ENCODE results near the gene HBEGF.

Gene HBEGF

DNA sequence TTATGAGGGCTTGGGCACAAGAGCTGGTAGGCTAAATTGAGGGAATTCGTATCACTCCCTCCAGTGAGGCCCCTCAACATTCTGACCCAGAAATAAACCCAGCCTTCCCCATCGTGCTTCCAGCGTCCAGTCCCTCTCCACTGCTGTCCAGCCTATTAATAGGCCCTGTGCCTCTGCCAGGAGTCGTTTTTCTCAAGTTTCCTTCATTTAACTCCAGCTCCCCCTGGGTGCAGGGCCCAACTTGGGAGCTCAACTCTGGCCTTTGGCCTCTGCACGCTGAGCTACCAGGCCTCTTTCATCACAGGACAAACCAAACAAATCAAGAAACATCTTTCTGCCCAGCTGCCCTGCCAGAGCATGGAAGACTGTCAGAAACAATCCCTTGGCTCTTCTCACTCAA is 10.0 kb downstream of the HBEGF start:
- no peak for DNase-seq (ENCODE audit: low read depth in 2 of 2)

DNA sequence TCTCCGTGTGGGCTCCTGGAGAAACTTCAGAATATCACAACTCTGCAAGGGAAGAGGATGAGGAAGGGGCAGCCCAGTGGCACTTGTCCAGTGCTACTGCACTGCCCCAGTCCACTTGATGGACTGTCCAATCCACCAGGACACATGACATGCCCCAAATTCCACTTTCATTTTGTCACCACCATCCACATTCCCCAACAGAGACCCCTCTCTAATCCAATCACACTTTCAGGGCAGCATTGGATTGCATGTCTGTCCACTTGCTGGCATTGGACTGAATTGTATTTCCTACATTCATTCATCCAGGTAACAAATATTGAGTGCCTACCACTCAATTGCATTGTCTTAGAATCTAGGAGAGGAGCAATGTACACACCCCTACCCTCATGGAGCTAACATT is 14.8 kb downstream of the HBEGF start:
- no peak for DNase-seq (ENCODE audit: low read depth in 2 of 2)

DNA sequence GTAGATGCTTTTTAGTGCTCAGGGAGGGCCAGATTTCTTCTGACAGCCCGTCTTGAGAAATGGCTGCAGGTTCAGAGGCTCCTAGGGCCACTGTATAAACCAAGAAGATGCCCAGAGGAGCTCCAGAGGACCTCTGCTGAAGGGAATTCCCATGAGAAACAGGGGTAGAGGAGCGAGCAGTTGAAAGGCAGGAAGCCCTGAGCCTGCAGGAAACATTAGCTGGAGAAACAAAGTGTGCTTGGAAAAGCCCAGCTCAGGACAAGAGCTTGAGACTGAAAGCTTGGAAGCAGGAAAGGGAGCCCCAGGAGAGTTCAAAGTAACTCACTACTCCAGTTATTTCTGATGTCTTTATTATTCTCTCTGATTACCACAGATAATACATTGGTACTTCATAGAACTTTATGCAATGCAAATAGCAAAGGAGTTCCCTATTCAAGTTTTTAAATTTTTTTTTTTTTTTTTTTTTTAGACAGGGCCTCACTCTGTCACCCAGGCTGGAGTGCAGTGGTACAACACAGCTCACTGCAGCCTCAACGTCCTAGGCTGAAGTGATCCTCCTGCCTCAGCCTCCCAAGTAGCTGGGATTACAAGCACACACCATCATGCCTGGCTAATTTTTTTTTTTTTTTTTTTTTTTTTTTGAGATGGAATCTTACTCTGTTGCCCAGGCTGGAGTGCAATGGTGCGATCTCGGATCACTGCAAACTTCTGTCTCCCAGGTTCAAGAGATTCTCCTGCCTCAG is 16.5 kb downstream of the HBEGF start:
- no peak for DNase-seq (ENCODE audit: low read depth in 2 of 2)

DNA sequence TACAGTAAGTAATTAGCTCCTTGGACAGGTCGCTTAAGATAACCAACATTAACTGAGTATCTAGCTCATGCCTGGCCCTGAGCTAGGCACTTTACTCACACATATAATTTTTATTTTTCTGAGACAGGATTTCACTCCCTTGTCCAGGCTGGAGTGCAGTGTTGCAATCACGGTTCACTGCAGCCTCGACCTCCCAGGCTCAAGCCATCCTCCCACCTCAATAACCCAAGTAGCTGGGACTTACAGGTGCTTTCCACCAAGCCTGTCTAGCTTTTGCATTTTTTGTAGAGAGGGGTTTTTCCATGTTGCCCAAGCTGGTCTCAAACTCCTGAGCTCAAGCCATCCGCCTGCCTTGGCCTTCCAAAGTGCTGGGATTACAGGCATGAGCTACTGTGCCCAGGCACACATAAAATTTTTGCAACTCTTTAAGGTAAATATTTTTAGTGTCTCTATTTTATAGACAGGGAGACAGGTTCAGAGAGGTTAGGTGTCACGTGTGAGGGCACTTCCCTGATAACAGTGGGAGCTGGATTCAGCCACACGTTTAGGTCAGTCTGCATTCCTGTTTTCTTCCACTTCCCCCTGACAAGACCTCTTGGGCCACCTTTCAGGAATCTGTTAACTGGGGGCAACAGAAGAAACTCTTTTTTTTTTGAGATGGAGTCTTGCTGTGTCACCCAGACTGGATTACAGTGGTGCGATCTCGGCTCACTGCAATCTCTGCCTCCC is 18.2 kb downstream of the HBEGF start:
- DNase-seq (ENCODE audit: low read depth in 2 of 2) = no peak

DNA sequence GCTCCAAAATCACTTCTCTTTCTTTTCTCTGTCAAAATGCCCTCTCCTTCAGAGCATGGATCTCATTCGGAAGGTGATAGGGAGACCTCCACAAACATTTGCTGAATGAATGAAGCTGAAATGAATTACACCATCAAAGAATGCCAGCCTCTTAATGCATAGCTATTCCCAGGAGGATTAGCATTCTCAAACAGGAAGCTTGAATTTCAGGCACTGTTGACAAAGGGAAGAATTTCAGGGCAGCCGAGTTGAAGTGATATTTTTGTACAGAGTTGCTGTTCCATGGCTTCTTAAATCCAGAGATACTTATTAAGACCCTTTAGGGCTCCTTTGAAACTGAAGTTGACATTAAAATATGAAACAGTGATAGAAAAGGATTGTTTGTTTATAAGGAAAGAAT is 18.8 kb downstream of the HBEGF start:
- no peak for DNase-seq (ENCODE audit: low read depth in 2 of 2)

DNA sequence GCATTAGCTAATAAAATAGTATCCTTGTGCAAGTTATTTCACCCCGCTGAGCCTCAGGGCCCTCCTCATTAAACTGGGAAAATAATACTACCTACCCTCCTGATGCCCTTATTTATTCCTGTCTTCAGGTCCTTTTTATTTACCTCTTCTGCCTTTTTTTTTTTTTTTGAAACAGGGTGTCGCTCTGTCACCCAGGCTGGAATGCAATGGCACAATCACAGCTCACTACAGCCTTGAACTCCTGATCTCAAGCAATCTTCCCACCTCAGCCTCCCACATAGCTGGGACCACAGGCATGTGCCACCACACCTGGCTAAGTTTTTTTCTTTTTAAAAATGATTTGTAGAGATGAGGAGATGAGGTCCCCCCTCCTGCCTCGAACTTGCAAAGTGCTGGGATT is 20.9 kb downstream of the HBEGF start:
- DNase-seq (ENCODE audit: low read depth in 2 of 2) = no peak

DNA sequence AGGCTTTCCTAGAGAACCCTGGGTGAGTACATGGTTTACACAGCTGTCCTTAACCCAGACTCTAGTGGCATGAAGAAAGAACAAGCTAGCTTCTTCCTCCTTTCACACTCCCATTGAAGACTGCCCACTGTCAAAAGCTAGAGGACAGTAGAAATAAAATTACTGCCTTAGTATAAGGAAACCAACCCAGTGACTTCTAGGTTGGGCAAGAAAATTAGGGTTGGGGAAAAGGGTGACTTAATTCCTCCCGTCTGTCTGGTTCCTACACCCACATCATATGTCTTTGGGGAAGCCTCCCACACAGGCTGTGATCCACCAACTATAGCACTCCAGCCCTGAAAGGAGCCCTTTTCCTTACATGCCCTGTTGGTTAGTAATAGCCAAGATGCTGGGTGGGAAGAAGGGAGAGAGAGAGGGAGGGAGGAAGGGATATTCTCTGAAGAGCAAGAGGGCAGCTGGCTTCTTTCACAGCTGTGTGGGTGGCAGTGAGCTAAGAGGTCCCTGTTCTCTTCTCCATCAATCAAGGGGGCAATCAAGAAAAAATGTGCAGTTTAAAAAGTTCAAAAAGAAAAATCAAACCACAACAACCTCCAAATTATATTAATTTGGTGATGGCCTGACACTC is 21.7 kb downstream of the HBEGF start:
- DNase-seq (ENCODE audit: low read depth in 2 of 2) = no peak

DNA sequence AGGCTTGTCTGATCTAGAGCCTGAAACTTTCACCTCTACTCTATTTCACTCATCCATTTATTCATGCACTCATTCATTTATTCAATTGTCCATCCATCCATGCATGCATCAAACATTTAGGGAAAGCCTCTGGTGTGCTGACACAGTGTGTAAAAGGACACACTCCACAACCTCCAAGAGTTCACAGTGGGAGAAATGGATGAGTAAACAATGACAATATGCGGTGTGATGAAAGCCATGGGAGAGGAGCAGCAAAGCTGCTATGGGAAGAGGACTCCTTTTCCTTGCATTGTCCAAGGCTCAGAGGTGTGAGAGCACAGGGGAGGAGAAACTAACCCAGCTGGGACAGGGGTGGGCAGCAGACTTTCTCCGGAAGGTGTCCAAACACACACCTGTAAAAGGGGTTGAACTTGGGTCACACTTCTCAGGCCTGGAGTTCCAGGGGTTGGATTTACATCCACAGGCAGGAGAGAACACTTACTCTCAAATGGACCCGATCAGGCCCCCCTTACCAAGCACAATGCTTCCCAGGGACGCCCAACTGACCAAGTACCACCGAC is 22.3 kb downstream of the HBEGF start:
- no peak for DNase-seq (ENCODE audit: low read depth in 2 of 2)

DNA sequence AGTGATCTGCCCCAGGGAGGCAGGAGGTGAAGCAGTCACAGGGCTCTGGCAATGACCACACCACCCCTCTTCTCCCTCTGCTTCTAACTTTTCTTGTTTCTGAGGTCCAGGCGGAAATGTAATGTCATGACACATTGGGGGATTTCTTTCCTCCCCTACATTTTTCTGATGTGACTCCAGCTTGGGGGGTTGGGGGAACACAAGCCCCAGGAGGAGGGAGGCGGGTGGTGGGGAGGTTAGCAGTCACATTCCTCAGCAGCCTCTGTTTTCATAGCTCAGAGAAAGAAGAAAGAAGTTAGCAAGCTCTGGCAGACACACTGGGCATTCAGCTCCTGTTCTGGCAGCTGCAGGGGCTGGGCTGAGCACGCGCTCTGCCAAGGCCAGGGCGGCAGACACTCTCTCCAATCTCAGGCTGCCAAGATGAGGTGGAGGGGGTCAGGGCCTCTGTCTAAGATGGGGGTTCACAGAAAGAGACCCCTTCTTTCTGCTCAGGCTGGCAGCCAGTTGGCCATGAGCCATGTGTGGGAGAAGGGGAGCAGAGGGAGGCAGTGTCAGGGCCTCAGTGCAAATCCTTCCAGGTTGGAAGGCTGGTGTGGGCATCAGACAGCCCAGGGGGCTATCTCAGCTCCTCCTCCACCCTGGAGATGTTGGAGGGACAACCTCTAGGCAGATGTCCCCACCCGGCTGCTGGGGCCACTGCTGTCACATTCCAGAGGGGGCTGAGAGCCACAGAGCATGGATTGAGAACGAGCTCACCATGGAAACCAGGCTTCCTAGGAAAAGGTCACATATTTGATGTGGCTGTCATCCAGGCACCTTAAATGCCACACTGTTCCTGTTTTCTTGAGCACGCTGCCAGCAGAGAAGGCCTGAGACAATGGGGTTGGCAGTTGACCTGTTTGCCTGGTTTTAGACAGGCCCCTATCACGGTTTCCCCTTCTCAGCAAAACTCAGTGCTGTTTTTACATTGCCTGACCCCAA is 23.4 kb downstream of the HBEGF start:
- DNase-seq (ENCODE audit: low read depth in 2 of 2) = no peak

DNA sequence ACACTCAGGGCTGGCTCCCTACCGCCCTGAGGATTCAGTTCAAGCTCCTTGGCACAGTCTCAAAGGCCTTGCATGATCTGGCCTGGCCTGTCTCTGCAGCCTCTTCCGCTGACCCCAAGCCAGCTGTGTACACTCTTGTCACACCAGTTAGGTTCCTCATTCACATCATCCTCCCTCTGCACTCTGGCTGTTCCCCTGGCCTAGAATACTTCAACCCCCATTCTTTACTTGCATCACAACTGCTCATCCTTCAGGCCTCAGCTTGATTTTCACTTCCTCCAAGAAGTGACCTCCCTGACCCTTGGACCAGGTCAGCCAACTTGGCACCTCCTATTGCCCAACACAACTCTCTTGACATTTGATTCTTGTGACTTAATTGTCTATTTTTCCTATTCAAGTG is 24.6 kb downstream of the HBEGF start:
- no peak for DNase-seq (ENCODE audit: low read depth in 2 of 2)

DNA sequence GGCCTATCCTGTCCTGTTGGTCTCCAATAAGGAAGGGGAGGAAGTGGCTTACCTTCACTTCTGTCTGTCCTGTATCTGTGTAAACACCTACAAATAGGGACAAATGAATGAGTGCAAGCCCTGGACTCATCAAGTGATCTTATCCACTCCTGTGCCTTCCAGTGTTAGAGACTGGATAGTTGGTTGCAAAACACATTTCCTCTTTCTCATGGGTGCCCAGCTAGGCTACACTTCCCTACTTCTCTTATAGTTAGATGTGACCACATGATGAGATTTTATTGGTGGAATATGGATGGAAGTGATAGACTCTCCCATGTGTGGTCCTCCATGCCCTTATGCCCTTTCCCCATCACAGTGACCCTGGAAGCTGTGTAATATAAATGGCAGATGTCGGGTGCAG is 26.6 kb downstream of the HBEGF start:
- DNase-seq (ENCODE audit: low read depth in 2 of 2) = no peak

DNA sequence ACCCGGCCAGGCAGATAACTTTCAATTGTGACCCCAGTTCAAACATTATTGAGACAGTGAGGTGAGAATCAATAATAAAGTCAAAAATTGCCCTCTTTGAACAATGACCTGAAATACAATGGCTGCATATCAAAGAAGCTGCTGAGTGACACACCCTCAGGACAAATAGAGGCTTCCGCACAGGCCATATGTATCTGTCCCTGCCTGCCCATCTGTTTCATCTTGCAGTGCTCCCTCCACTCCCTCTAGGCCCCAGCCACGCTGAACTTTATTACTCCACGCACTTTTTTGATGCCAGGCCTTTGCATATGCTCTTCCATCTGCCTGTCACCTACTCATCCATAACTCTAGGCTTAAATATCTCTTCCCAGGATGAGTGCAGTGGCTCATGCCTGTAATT is 27.6 kb downstream of the HBEGF start:
- no peak for DNase-seq (ENCODE audit: low read depth in 2 of 2)

DNA sequence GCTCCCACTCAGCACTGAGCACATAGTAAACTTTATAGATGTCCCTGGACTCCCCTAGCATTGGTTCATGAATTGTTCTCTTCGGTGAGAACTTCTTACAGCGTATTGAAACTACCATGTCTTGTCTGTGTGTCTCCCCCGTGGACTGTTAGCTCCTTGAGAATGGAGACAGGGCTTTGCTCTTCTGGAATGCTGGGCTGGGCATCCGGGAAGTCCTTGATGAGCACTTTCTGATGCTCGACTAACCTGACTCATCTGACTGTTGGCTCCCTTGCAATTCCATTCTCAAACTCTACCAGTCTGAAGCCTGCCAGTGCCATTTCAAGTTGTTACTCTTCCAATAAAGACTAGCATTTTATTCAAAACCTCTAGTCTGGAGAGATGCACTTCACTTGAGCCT is 28.5 kb downstream of the HBEGF start:
- DNase-seq (ENCODE audit: low read depth in 2 of 2) = no peak

DNA sequence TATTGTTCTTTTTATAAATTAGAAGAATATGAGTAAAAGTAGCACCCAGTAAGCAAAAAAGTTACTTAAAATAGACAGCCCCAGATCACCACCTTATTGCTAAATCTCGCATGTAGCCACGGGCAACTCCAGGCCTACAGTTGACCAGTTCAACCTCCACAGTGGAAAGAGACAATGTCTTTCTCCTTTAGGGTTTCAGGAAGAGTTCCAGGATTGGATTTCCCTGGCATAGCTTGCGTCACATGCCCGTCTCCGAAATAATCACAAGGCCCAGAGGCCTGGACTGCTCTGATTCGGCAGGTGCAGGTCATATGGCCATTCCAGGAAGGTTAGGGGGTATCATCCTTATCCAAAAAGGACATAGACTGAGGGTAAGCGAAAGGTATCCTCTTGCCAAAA is 33.6 kb downstream of the HBEGF start:
- no peak for DNase-seq (ENCODE audit: low read depth in 2 of 2)

DNA sequence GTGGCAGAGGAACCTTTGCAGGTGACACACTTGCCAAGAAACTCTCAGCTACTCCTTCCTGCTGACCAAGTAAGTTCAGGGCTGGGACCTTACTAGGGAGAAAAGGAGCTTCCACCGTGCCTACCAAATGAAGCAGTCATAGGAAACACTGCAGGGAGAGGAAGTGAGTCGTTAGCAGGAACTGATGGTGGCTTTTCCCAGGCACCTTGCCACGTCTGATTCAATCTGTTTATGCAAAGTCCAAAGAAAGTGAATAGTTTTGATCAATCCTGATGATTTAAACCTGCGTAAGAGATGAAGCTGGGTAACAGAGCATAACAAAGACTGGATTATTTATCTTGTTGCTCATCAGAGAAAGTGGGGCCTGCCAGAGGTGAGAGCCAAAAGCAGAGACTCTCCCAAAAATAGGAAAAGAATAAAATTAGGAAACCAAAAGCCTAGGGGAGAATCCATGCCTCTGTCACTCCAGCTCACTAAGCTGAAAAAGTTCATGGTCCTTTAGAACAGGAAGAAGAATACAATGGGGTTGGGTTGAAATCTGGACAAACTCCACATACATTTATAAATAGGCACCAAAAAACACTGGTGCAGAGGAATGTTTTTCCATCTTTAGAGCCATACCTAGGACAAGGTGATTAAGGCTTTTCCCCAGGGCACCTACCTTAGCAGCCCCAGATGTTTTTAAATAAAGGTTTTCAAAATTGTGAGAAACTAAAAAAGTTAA is 34.2 kb downstream of the HBEGF start:
- no peak for DNase-seq (ENCODE audit: low read depth in 2 of 2)

DNA sequence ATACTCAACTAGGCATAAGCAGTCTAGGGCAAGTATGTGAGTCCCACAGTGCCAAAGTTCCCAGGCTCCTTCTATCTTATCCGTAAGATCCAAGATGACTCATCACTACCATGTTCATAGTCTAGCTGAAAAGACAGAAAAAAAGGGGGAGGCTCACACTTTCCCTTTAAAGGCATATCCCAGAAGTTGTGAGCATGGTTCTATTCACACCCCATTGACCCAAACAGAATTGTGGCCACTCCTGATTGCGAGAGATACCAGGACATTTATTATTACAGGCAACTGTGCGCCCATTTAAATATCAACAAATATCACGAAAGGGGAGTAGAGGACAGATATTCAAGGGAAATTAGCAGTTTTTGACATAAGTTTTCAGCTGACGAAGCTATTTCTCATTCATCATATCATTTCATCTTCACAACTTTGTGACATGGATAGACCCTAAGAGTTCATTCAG is 35.4 kb downstream of the HBEGF start:
- DNase-seq (ENCODE audit: low read depth in 2 of 2) = no peak

DNA sequence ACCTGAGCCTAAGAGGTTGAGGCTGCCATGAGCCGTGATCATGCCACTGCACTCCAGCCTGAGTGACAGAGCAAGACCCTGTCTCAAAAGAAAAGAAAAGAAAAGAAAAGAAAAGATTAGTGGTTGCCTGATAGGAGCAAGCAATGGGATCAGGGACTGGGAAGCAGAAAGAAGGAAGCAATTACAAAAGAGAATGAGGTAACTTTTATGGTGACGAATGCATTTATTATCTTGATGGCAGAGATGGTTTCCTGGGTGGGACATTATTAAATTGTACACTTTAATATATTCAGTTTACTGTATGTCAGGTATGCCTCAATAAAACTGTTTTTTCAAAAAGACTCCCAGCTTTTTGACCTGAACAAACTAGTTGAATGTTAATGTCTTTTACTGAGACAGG is 36.0 kb downstream of the HBEGF start:
- no peak for DNase-seq (ENCODE audit: low read depth in 2 of 2)

DNA sequence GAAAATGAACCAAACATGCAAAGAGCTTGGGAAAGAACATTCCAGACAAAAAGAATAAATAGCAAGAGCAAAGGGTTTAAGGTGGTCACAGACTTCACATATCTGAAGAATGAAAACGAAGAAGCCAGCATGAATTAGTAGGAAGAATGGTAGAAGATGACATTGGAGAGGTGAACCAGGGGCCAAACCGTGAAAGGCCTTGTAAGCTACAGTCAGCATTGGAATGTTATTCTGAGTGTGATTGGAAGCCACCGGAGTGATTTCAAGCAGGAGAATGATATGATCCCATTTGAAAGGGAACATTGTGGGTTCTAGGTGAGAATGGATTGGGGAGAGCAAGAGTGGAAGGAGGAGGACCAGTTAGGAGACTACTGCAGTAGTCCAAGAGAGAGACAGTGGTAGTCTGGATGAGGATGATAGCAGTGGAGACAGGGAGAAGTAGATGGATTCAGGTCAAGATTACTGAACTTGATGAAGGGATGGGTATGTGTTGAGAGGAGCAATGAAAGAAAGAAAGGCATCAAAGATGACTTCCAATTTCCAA is 36.6 kb downstream of the HBEGF start:
- DNase-seq (ENCODE audit: low read depth in 2 of 2) = no peak

DNA sequence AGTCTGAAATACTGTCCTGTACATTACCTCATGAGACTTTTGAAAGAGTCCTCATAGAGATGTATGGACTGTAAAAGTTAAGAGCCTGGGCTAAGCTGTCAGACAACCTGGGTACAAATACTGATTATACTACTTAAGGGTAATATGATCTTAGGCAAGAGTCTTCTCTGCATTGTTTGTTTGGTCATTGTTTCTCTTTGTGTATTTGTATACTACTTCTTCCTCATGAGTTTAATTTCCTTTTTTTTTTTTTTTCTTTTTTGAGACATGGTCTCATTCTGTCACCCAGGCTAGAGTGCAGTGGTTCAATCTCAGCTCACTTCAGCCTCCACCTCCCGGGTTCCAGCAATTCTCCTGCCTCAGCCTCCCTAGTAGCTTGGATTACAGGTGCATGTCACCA is 40.9 kb downstream of the HBEGF start:
- no peak for DNase-seq (ENCODE audit: low read depth in 2 of 2)

DNA sequence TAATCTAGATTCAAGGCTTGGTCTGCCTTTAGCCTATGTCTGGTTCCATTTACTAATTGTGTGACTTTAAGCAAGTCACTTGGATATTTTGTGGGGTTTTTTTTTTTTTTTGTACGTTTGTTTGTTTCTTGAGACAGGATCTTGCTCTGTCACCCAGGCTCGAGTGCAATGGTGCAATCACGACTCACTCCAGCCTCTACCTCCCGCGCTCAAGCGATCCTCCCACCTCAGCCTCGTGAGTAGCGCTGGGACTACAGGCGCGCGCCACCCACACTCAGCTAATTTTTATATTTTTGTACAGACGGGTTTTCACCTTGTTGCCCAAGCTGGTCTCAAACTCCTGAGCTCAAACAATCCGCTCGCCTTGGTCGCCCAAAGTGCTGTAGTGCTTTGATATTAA is 42.4 kb downstream of the HBEGF start:
- no peak for DNase-seq (ENCODE audit: low read depth in 2 of 2)
